ENCODE data around the gene ODAD4.
A peak's percentile ranks its signal among the peaks of the same experiment; 100 is the strongest.

The ODAD4 gene

GRCh38 chr17:41942626-41943373 lies 12.4 kb downstream of the ODAD4 start:
- DNase-seq, result no peak

GRCh38 chr17:41943492-41943891 lies 13.1 kb downstream of the ODAD4 start:
- DNase-seq, result no peak

GRCh38 chr17:41944943-41945342 lies 14.5 kb downstream of the ODAD4 start:
- DNase-seq, result no peak

DNA sequence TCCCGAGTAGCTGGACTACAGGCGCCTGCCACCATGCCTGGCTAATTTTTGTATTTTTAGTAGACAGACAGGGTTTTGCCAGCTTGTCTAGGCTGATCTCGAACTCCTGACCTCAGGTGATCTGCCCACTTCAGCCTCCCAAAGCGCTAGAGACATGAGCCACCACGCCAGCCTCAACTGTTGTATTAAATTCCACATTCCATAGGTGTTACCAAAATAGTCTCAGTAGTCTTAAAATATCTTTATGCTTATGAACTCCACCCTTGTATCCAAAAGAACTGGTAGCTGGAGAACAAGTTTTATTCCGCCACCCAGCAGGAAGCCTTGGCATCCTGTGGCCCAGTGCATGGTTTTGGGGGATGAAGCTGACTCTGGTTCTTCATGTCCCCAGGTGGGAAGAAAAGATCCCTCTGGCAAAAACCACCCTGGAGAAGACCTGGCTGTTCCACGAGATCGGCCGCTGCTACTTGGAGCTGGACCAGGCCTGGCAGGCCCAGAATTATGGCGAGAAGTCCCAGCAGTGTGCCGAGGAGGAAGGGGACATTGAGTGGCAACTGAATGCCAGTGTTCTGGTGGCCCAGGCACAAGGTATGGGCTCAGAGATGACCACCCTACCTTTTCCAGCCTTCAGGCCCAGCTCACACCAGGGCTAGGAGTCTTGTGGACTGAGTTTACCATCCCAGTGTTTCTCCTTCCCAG lies 18.5 kb downstream of the ODAD4 start:
- no peak for DNase-seq

GRCh38 chr17:41956522-41956921 lies 26.1 kb downstream of the ODAD4 start:
- DNase-seq, result no peak

DNA sequence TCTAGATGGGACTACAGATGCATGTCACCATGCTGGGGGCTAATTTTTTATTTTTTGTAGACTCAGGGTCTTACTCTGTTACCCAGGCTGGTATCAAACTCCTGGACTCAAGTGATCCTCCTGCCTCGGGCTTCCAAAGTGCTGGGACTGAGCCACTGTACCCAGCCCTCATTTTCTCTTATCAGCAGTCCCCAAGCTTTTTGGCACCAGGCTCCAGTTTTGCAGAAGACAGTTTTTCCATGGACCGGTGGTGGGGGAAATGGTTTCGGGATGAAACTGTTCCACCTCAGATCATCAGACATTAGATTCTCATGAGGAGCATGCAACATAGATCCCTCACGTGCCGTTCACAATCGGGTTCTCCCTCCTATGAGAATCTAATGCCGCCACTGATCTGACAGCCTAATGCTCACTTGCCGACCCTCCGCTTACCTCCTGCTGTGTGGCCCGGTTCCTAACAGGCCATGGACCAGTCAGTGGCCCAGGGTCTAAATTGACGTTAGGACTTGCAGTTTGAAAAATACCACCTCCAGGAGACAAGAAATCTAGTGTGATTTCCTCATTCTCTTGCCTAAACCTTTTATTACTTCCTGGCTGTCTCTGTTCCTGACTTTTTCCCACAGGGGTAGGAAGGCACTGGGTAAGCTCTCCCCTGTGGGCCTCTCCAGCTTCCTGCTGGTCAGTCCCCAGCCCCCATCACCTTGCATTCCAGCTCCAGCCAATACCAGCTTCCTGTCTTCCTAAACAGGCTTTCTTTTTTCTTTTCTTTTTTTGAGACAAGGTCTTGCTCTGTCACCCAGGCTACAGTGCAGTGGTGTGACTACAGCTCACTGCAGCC lies 26.8 kb downstream of the ODAD4 start:
- no peak for DNase-seq

- no peak for DNase-seq
Observed at GRCh38 chr17:41957869-41958439, 27.5 kb downstream of the ODAD4 start.

DNA sequence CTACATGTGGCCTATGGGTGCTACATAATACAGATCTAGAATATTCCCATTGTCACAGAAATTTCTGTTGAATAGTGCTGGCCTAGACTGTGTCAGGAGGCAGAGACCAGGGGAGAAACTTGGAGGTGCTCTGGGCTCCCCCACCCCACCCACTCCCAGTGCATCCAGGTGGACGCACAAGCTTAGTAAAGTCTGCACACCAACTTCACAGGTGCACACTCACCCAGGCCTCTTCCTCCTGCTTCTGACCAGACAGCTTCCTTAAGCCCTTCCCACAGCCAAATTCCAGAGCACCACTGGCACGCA lies 28.6 kb downstream of the ODAD4 start:
- no peak for DNase-seq

DNA sequence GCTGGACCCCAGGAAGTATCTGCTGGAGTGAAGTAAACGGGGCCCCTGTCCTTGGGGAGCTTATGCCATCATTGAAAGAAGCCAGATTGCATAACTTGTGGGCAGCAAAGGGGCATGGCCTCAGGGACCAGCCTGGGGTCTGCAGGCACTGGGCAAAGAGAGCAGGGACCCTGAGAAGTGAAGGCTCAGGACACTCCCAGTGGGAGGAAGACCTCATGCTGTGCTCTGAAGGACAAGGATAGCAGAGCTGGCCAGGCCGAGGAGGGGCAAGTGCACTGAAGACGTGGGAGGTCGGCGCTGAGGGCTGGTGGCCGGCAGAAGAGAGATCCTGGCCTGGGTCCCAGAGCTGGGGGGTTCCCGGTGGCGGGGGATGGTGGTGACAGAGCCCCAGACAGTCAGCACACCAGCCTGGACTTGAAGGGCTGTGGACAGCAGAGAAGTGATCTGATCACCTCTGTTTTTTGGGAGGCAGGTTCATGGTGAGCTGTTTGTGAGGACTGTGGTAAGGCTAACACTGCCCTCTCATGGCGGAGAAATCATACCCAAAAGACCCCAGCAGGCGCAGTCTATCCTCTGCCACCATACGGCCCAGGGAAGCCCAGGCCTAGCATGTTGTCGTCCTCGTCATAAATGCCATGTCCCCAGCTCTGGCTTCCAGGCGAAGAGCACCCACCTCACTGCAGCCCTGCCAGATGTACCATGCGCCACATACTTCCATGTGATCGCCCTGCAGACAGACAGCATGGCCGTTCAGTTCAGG lies 29.1 kb downstream of the ODAD4 start:
- no peak for DNase-seq

DNA sequence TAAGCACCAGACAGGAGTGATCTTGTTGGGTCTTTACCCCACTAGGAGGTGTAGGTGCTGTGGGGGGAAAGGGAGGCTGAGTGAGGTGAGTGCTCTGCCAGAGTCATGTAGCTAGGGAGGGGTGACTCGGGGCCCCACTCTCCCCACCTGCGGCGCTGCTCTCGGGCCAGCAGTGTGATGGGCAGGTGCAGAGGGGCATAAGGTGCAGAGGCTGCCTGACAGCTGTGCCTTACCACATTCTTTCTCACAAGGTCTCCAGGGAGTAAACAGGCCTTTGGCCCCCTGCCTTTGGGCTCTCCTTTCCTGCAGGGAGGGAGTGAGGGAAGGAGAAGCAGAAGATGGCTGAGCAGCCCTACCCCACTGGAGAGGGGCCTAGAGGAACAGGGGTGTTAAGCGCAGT lies 31.7 kb downstream of the ODAD4 start:
- no peak for DNase-seq

- DNase-seq, result peak; percentile 32
Observed at GRCh38 chr17:41962768-41963434, 32.5 kb downstream of the ODAD4 start.

DNA sequence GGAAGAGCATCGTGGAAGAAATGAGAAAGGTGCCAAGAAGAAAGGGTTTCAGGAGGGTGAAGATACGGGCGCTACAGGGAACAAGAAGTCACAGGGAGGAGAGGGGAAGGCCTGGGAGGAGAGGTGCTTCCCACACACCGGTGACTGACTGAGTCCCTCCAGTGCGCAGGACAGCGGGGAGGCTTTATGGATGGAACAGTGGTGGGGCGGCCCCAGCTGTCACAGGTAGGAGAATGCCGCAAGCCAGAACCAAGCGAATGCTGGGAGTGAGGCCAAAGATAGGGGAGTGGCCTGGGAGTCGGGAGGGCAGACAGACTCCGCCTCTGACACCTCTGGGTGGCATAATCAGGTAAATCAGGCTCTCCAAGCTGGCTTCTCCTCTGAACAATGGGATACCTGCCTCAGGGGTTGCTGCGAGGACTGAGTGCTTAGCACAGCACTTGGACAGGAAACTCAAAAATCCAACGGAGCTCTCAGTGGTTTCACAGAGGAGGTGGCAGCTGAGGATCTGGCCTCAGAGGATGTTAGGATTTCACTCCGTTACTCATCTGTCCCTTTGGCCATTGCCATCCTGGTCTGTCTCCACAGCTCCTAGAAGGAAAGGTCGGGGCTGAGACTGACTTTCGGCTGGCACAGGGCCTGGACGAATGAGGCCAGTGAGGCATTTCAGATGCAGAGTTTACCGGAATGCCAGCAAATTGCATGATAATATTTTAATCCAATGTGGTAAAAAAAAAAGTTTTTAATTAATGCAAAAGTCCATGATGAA lies 35.5 kb downstream of the ODAD4 start:
- DNase-seq, result peak; percentile 89

DNA sequence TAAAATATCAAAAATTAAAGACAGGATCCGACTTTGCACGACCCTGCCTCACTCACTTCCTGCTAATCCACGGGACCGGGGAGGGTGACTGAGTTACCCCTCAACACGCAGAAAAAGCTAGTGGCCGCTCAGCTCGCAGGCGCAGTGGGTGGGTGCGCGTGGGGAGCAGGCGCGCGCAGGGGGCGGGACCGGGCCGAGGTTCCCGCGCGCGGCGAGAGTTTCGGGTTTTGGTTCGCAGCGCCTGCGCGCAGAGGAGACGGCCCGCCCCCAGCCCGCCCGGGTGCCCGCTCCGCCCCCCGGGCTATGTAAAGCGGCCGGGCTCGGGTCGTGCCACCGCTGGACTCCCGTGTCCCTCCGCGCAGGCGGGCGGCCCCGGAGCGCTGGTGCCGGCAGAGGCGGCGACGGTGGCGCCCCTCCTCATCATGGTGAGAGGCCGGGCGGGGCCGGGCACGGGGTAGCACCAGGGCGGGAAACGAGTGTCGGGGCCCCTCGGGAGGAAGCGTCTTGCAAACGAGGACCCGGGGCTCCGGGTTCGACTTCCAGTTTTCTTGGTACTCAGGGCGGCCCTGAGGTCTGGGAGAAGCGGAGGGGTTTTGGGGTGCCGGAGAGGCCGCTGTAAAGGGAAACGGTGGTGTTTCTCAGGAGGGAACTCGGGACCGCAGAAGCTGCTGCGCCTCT lies 36.2 kb downstream of the ODAD4 start, which contains the start of gene CNP:
Gene CNP, plus strand, starts transcription at position 333 of the 678 bp plus-strand sequence. Its CDS starts 90 bp downstream, at position 423.
- peak; percentile 67 for DNase-seq

DNA sequence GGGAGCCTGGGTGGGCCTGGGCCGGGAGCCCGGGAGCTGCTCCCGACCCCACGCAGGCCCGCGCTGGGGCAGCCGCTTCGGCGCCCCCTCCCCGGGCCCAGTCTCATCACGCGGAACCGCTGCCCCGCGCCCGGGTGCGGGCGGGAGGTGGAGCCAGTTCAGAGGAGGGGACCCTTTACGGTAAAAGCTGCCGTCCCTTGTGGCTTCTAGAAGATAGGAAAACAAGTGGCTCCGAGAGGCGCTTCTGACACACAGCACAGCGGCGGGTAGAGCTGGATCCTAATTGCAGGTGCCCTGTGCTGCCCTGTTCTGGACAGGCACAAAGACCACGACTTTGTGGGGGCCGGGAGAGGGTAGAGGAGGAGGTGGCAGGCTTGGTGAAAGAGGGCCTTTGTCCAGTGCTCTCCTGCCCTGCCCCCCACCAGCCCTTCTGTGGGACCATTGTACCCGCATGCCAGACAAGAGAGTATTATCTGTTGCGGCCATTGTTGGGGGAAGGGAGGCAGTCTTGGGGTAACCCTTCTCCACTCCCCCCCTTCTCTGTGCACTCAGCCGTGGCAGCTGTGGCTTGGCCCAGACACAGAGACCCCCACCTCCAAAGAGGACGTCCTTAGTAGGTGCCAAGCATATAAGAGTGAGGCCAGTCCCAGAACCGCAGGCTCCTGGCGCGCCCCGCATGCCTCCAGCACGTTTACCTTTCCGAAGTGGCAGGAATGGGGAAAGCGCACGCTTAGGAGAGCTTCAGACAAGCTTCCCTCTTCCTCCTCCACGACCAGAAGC lies 36.9 kb downstream of the ODAD4 start:
- DNase-seq, result no peak

- no peak for DNase-seq
Observed at GRCh38 chr17:41967921-41968578, 37.6 kb downstream of the ODAD4 start.

GRCh38 chr17:41968676-41969075 lies 38.3 kb downstream of the ODAD4 start:
- DNase-seq, result no peak

DNA sequence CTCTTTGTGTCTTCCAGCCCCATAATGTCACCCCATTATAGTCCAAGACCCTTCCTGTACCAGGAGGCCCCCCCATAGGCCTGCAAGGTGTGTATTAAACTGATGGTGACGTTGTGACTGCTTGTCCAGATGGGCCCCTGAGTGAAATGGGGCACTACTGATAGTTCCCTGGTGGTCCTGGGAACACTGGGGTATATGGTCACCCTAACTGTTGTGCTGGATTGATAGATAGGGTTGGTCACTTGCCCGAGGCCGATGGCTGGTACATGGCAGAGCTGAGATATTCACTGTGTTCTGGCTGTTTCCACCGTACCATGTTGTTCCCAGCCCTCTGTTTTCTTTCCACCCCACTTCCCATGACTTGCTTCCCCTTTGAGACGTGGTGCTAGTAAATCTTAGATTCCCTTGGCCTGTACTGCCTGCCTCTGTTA lies 40.5 kb downstream of the ODAD4 start:
- DNase-seq, result no peak

DNA sequence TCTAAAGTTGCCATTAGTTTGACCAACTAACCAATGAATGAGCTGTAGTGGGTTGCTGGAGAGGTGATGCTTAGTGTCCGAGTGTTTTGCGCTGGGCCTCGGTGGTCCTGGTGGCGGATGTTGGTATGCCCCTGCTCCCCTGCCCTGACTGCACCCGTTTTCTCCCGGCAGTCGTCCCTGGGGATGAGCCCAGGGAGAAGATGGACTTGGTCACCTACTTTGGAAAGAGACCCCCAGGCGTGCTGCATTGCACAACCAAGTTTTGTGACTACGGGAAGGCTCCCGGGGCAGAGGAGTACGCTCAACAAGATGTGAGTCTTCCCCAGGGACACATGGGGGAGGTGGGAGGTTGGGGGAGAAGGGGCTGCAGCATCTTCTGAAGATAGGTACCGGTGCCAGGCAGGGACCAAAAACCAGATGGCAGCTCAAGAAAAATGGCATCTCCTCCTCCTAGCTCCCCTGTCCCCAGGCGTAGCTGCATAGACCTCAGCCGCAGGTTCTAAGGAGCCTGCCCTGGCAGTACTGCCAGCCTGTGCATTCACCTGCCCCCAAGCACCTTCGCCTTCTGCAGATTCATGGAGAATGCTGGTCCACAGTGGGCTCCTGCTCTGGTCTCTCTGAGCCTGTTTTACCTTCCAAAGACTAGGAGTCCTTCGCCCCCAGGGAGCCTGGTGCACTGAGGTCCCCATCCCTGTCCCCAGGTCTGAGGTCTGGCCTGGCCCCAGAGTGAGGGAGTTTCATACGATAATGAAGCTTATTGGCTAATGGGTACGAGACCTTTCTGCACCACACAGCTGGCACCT lies 41.5 kb downstream of the ODAD4 start:
- no peak for DNase-seq
